Stimulated activated CD4-positive, alpha-beta T cell treated with anti-CD3 and anti-CD28 coated beads, Interleukin-15, amount 100 ng/mL, for 24 hours (primary cell): ENCODE results near the gene ARRDC5.
"Not testable (repeated sequence)": the region's sequence is repeated elsewhere in the genome, so short reads cannot be mapped to it uniquely, and the experiment has no call there.

Experiments
- DNase-seq: peaks from one replicate; pipeline ENCODE4 v3.0.0-alpha.2; 2020

Gene ARRDC5

GRCh38 chr19:4902796-4903195, at the start of gene ARRDC5:
TSS of gene ARRDC5 (minus strand) at chr19:4902896. CDS start at chr19:4902825, 71 bp downstream.
- DNase-seq = no peak

GRCh38 chr19:4951656-4952055, 49.0 kb upstream of the ARRDC5 start:
- DNase-seq = no peak

GRCh38 chr19:4950650-4951049, 48.0 kb upstream of the ARRDC5 start:
- not testable (repeated sequence) for DNase-seq

- not testable (repeated sequence) for DNase-seq
Observed at GRCh38 chr19:4941638-4942169, 39.0 kb upstream of the ARRDC5 start.

- no peak for DNase-seq
Observed at GRCh38 chr19:4939466-4939865, 36.8 kb upstream of the ARRDC5 start.

- DNase-seq = not testable (repeated sequence)
Observed at GRCh38 chr19:4938461-4938860, 35.8 kb upstream of the ARRDC5 start.

GRCh38 chr19:4937060-4937459, 34.4 kb upstream of the ARRDC5 start:
- DNase-seq = no peak

- DNase-seq = no peak
Observed at GRCh38 chr19:4935444-4935843, 32.7 kb upstream of the ARRDC5 start.

GRCh38 chr19:4933528-4933927, 30.8 kb upstream of the ARRDC5 start:
- DNase-seq = no peak

GRCh38 chr19:4932711-4933110, 30.0 kb upstream of the ARRDC5 start:
- no peak for DNase-seq

GRCh38 chr19:4930664-4931063, 28.0 kb upstream of the ARRDC5 start:
- DNase-seq = peak; percentile 38

- DNase-seq = no peak
Observed at GRCh38 chr19:4929186-4929585, 26.5 kb upstream of the ARRDC5 start.

GRCh38 chr19:4923276-4923747, 20.6 kb upstream of the ARRDC5 start:
- no peak for DNase-seq

- DNase-seq = no peak
Observed at GRCh38 chr19:4922530-4923275, 20.0 kb upstream of the ARRDC5 start.

- DNase-seq = peak; percentile 46
Observed at GRCh38 chr19:4916292-4917082, 13.8 kb upstream of the ARRDC5 start.

GRCh38 chr19:4914736-4915501, 12.2 kb upstream of the ARRDC5 start:
- DNase-seq = peak; percentile 80

GRCh38 chr19:4913996-4914735, 11.5 kb upstream of the ARRDC5 start:
- peak; percentile 58 for DNase-seq

GRCh38 chr19:4911786-4912672, 9.3 kb upstream of the ARRDC5 start:
- DNase-seq = peak; percentile 82

- no peak for DNase-seq
Observed at GRCh38 chr19:4911314-4911713, 8.6 kb upstream of the ARRDC5 start.

- peak; percentile 51 for DNase-seq
Observed at GRCh38 chr19:4910594-4911281, 8.0 kb upstream of the ARRDC5 start.
